ENCODE results near the gene LARP4B.
"Not testable (repeated sequence)": the region's sequence is repeated elsewhere in the genome, so short reads cannot be mapped to it uniquely, and the experiment has no call there.

Gene LARP4B

GRCh38 chr10:784403-785088 lies 147.0 kb downstream of the LARP4B start:
- no peak for DNase-seq

DNA sequence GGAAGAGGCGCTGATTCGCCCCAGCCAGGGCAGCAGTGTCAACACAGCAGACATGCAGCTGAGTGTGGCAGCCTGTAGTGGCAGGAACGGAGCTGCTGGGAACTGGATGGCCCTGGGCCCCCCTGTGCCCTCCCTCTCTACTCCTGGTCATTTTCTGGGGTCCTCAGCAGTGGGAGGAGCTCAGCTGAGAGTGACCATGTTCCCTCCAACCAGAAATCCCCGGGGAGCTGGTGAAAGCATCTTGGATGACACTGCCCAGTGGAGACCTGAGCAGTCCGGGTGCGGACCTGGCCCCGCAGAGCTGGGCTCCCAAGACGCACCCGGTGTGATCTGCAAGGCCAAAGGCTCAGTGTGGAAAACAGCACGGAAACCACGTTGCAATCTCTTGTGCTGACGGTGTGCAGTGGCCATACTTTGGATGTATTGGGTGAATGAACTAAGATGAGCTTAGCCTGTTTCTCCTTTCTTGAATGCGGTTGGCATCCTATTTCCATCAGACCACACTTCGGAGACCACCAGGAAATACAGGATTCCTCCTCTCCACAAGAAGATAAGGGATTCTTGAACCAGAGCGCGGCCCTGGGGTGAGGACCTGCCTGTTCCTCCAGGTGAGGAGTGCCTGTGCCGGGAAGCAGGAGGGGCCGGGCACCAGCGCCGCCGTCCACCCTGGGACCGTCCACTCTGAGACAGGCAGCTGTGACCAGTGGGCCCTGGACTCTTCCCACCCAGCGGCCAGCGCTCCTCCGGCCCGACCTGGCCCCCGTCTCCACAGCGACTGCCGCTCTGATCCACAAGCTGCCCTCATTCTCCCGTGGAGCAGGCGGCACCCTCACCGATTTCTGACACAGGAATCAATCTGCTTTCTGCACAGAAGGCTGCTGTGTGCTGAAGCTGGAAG lies 148.5 kb downstream of the LARP4B start:
- no peak for DNase-seq

- DNase-seq, result no peak
Observed at GRCh38 chr10:780536-781524, 150.7 kb downstream of the LARP4B start.

GRCh38 chr10:778626-779330 lies 152.7 kb downstream of the LARP4B start:
- DNase-seq, result no peak

DNA sequence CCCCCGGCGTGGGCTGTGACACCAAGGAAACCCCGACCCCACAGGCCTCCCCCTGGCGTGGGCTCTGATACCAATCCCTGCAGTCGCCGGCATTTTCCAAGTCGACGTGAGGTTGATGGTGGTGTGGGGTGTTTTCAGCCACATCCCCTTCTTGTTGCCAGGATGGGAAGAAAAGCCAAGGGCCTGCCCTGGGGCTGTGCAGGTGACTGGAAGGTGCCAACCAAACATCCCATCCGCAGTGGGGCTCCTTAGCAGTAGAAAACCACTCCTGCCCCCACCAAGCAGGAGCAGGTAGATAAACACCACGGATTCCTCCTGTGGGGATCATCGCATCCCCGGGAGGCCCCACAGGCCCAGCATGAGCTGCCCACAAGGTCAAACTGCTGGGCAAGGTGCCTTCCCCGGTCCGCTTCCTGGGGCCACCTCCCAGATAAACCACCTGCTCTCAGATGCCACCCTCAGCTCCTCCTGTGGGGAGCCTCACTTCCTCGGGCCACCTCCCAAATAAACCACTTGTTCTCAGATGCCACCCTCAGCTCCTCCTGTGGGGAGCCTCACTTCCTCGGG lies 153.5 kb downstream of the LARP4B start:
- DNase-seq, result no peak

- DNase-seq, result no peak
Observed at GRCh38 chr10:776772-777171, 154.7 kb downstream of the LARP4B start.

GRCh38 chr10:775245-776075 lies 156.0 kb downstream of the LARP4B start:
- no peak for DNase-seq

DNA sequence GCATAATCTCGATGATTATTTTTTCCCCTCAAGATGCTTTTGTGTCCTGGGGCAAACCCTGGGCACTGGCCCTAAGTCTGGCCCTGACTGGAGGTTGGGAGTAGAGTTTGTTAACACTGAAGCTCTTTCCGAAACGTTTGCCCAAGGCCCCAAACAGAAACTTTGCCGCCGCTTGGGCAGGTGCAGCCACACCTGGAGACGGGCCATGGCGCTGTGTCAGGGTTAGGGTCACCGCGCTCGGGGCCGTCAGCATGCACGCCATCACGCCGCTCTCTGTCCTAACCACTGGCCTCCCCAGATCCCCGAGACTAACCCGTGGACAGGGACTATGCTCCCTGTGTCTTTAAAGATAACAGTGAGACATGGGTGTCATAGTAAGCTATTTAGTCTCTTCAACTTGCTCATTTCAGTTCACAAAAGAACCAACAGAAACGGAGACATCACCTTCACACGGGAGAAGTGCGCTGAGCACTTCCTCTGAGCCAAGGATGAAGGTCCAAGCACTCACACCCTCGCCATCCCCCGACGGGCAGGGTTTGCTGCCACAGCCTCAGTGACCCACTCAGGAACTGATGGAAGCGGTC lies 156.8 kb downstream of the LARP4B start:
- DNase-seq, result no peak

GRCh38 chr10:774223-774622 lies 157.3 kb downstream of the LARP4B start:
- no peak for DNase-seq

DNA sequence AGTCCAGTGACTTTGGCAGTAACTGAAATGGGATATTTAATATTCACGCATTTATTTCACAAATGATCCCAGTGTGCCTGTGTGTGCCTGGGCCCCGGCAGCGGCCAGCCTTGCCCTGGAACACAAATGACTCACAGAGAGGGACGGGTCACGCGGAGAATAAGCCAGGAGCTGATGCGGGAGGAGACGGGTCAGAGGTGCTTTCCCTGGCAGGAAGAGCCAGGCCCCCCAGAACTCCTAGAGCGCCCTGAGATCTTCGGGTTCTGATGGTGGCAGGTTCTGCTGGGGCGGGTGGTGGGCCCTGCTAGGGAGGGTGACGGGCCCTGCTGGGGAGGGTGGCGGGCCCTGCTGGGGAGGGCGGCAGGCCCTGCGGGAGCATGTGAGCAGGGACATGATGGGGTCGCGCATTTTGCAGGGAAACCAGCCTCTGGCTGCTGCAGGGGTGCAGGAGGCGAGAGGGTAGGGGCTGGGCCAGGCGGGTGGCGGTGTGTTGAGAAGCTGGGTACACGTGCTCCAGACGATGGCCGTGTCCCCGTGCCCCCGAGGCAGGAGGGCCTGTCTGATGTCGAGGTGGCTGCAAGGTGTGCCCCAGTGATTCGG lies 157.8 kb downstream of the LARP4B start:
- no peak for DNase-seq

GRCh38 chr10:772227-772637 lies 159.3 kb downstream of the LARP4B start:
- no peak for DNase-seq

DNA sequence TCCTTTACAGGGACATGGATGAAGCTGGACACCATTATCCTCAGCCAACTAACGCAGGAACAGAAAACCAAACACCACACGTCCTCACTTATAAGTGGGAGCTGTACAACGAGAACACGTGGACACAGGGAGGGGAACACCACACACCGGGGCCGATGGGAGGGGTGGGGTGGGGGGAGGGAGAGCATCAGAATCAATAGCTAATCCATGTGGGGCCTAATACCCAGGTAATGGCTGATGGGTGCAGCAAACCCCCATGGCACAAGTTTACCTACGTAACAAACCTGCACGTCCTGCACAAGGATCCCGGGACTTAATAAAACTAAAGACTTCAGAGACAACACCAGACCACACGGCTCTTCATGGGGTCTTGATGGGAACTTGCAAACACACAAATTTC lies 159.9 kb downstream of the LARP4B start:
- DNase-seq, result no peak

DNA sequence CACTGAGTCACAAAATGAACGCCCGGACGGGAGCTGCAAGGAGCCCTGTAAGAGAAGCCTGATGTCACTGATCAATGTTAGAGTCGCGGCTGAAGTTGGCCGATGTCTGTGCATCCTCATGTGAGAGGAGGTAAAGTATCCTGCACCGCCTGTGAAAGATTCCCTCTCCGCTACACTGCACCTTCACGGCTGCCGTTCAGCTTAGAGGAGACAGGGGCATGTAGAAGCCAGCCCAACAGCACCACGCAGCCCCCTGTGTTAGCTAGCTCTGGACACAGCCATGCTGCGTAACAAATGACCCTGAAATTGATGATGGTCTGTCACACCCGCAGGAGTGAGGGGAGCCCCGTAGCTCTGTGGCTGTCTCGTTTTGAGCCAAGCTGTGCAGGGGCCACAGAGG lies 160.5 kb downstream of the LARP4B start:
- DNase-seq, result no peak

DNA sequence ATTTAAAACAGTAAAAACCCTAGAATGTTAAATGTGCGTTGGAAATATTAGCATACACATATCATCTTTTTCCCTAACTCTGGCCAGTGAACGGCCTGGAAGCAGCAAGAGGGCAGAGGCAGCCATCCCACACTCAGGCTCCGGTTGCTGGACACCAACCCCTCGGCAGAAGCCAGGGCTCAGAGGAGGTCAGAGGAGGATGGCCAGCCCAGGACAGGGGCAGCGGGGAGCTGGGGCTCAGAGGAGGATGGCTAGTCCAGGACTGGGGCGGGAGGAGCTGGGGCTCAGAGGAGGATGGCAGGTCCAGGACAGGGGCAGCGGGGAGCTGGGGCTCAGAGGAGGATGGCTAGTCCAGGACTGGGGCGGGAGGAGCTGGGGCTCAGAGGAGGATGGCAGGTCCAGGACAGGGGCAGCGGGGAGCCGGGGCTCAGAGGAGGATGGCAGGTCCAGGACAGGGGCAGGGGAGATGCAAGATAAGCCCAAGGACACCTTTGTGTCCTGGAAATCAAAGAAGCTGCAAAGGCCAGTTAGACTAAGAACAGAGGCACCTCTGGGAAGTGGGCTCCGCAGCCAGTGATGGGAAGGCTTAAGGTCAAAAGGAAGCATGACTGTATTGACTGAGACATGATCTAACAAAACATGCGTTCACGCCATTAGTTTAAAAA lies 161.3 kb downstream of the LARP4B start:
- not testable (repeated sequence) for DNase-seq

- no peak for DNase-seq
Observed at GRCh38 chr10:767794-768193, 163.7 kb downstream of the LARP4B start.

DNA sequence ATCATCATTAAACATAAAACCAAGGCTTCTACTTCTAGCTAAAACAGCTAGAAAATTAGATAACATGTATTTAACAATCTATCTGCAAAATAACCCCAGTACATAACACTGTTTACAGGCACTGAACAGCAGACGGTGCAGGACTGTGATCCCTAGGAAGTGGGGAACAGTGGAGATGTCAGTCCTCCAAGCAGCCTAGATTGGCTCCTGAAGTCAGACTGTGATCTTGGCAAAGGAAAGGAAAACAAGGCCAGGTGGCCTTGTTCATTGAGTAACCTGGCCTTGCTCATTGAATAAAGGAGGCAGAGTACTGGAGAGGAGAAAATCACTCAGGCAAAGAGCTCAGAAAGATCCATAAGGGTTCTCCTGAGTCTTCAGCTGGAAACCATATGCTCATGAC lies 164.3 kb downstream of the LARP4B start:
- no peak for DNase-seq

- DNase-seq, result no peak
Observed at GRCh38 chr10:761376-761775, 170.1 kb downstream of the LARP4B start.

DNA sequence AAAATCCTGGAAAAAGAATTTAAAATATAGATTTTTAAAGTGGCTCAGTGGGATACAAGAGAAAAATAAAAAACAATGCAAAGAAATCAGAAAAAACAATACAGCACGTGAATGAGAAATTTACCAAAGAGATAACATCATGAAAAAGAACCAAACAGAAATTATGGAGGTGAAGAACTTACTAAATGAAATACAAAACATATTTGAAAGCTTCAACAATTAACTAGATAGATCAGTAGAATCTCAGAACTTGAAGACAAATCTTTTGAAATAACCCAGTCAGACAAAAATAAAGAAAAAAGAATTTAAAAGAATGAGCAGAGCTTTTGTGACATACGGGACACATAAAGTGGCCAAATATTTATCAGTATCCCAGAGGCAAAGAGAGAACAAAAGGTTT lies 170.9 kb downstream of the LARP4B start:
- no peak for DNase-seq

GRCh38 chr10:759898-760477 lies 171.5 kb downstream of the LARP4B start:
- DNase-seq, result no peak

Measured in NCI-H2081 treated with DMSO at 0.1 percent for 48 hours (cell line).